HepG2 (cell line): Measurements from ENCODE around the gene ZNF226. TPM values are rescaled to one million over a fixed set of nuclear protein-coding genes. Genes with fewer than 3 reads are reported as not detected.

Experiments used
- DBP ChIP-seq: sonication (generic); formaldehyde crosslinking; IDR thresholded peaks from 2 replicates; pipeline ENCODE4 v1.4.0; 2020; ENCODE audit warnings: missing genetic modification reagents; ENCODE audit errors: not compliant biosample characterization
- E2F5 ChIP-seq: sonication (generic); formaldehyde crosslinking; conservative IDR thresholded peaks from 2 replicates; pipeline ENCODE4 v1.4.0; 2020; ENCODE audit warnings: missing genetic modification reagents
- HBP1 ChIP-seq: IDR thresholded peaks from 2 replicates; pipeline ENCODE4 v1.6.1; 2016; ENCODE audit warnings: low read depth, control low read depth
- MED13 ChIP-seq: sonication (generic); formaldehyde crosslinking; IDR thresholded peaks from 2 replicates; pipeline ENCODE4 v1.5.0; 2020; ENCODE audit warnings: missing genetic modification reagents
- PRDM10 ChIP-seq: sonication (generic); formaldehyde crosslinking; IDR thresholded peaks from 2 replicates; pipeline ENCODE4 v1.4.0; 2020; ENCODE audit warnings: low read depth, missing genetic modification reagents
- PRDM4 ChIP-seq: sonication (generic); formaldehyde crosslinking; IDR thresholded peaks from 2 replicates; pipeline ENCODE4 v1.9.0; 2021; ENCODE audit warnings: missing genetic modification reagents, borderline replicate concordance
- PTBP1 ChIP-seq: fragments of 200-400 bp; formaldehyde crosslinking; IDR thresholded peaks from 2 replicates; pipeline ENCODE4 v1.6.1; 2018; ENCODE audit warnings: low read length, low read depth; ENCODE audit not compliant: poor library complexity, severe bottlenecking
- RFXANK ChIP-seq: IDR thresholded peaks from 2 replicates; pipeline ENCODE4 v1.6.1; 2016
- TCF12 ChIP-seq, 2 experiments: fragments of 450-650 bp in 1 of 2; sonication (generic) in 1 of 2; formaldehyde crosslinking in 1 of 2; IDR thresholded peaks; 2 replicates each; pipeline versions ENCODE4 v1.6.1 to v1.8.0; 2017 to 2022; ENCODE audit warnings: antibody characterized with exemption in 1 of 2, mild to moderate bottlenecking in 1 of 2, missing genetic modification reagents in 1 of 2, moderate library complexity in 1 of 2
- TFDP1 ChIP-seq: IDR thresholded peaks from 2 replicates; pipeline ENCODE4 v1.6.1; 2016; ENCODE audit warnings: missing compliant biosample characterization, missing genetic modification reagents, borderline replicate concordance
- ZBTB8A ChIP-seq: sonication (generic); formaldehyde crosslinking; IDR thresholded peaks from 2 replicates; pipeline ENCODE4 v1.4.0; 2020; ENCODE audit warnings: mild to moderate bottlenecking, low read depth, missing genetic modification reagents, borderline replicate concordance
- ZNF383 ChIP-seq: sonication (generic); formaldehyde crosslinking; IDR thresholded peaks from 2 replicates; pipeline ENCODE4 v1.4.0; 2020; ENCODE audit warnings: missing genetic modification reagents, mild to moderate bottlenecking, borderline replicate concordance
- ZNF431 ChIP-seq: sonication (generic); formaldehyde crosslinking; IDR thresholded peaks from 2 replicates; pipeline ENCODE4 v1.9.0; 2022; ENCODE audit warnings: missing genetic modification reagents, low read depth, mild to moderate bottlenecking, borderline replicate concordance
- ZNF556 ChIP-seq: sonication (generic); formaldehyde crosslinking; IDR thresholded peaks from 2 replicates; pipeline ENCODE4 v1.4.0; 2020; ENCODE audit warnings: mild to moderate bottlenecking, missing genetic modification reagents, borderline replicate concordance
- ZSCAN20 ChIP-seq: sonication (generic); formaldehyde crosslinking; IDR thresholded peaks from 2 replicates; pipeline ENCODE4 v1.4.0; 2020; ENCODE audit warnings: missing genetic modification reagents, mild to moderate bottlenecking, borderline replicate concordance
- ZZZ3 ChIP-seq: sonication (generic); formaldehyde crosslinking; IDR thresholded peaks from 2 replicates; pipeline ENCODE4 v1.4.0; 2020; ENCODE audit warnings: missing genetic modification reagents, mild to moderate bottlenecking, borderline replicate concordance
- polyA plus RNA-seq, 8 experiments: library from polyadenylated mRNA; depleted of rRNA in 3 of 8; stranded (reverse) in 7 of 8; unstranded in 1 of 8; fragments of >200 nt; fragmentation: Illumina TruSeq in 4 of 8; extraction: Trizol in 4 of 8; gene quantifications; 2 replicates each; pipeline versions ENCODE4 v1.2.1 to v1.2.3, GENCODE V29; 2011 to 2016; ENCODE audit warnings: low read depth in 4 of 8, missing spikeins in 1 of 8, mixed read lengths in 1 of 8; ENCODE audit not compliant: insufficient read depth in 1 of 8
- total RNA-seq, 5 experiments: library from RNA; depleted of rRNA; stranded (reverse); fragments of >200 nt; fragmentation: Illumina TruSeq; extraction: Trizol; gene quantifications; 2 replicates each; pipeline ENCODE4 v1.2.3, GENCODE V29; 2016; ENCODE audit warnings: low read depth in 1 of 5

Gene ZNF226
- total and polyA plus RNA-seq, 2 of the 13 experiments (the other 11 are each of a cell fraction or from before 2014, with no cell fraction given), result 8.3 to 16.0 TPM

- TF ChIP-seq PRDM10 (CRISPR knock-in tag) (peak; percentile 90), PRDM4 (CRISPR knock-in tag) (no peak), E2F5 (CRISPR knock-in tag) (no peak), PTBP1 (no peak), MED13 (CRISPR knock-in tag) (no peak), ZNF383 (no peak), ZNF431 (CRISPR knock-in tag) (no peak), TCF12 (IDR thresholded peaks at IDR 0.05) (no peak), TCF12 (CRISPR knock-in tag; IDR thresholded peaks at IDR 0.05) (no peak), ZZZ3 (CRISPR knock-in tag) (no peak), RFXANK (CRISPR knock-in tag) (no peak), DBP (peak; percentile 21), TFDP1 (CRISPR knock-in tag) (peak; percentile 39; the same call in 1 of the 2 replicates), ZNF556 (CRISPR knock-in tag) (no peak), ZSCAN20 (CRISPR knock-in tag) (no peak), ZBTB8A (CRISPR knock-in tag) (peak; percentile 31; the same call in 1 of the 2 replicates), HBP1 (CRISPR knock-in tag) (no peak; the same call in 1 of the 2 replicates)
Measured at GRCh38 chr19:44164673-44165512, at the start of gene ZNF226 (continued).
